Panc1 (cell line): Measurements from ENCODE around the gene LINC01488.

Experiments
- POLR2AphosphoS5 ChIP-seq: IDR thresholded peaks from 2 replicates; pipeline ENCODE4 v1.6.1; 2012; ENCODE audit warnings: mild to moderate bottlenecking, low read depth, low read length, moderate library complexity
- SIN3A ChIP-seq: IDR thresholded peaks from 2 replicates; pipeline ENCODE4 v1.6.1; 2012; ENCODE audit warnings: low read depth, mild to moderate bottlenecking, low read length, moderate library complexity, borderline replicate concordance; ENCODE audit not compliant: insufficient read depth
- TF ChIP-seq, protein P1 (sequence below): fragments of 450-650 bp; IDR thresholded peaks from 2 replicates; pipeline ENCODE4 v1.5.1; 2017; ENCODE audit warnings: mild to moderate bottlenecking
- TF ChIP-seq, protein P2 (sequence below), 2 experiments: IDR thresholded peaks; 2 replicates each; pipeline ENCODE4 v1.6.1; 2011 to 2012; ENCODE audit warnings: low read depth in 2 of 2, control low read depth in 1 of 2, low read length in 1 of 2, mild to moderate bottlenecking in 1 of 2, moderate library complexity in 1 of 2; ENCODE audit not compliant: insufficient read depth in 1 of 2

DNA sequence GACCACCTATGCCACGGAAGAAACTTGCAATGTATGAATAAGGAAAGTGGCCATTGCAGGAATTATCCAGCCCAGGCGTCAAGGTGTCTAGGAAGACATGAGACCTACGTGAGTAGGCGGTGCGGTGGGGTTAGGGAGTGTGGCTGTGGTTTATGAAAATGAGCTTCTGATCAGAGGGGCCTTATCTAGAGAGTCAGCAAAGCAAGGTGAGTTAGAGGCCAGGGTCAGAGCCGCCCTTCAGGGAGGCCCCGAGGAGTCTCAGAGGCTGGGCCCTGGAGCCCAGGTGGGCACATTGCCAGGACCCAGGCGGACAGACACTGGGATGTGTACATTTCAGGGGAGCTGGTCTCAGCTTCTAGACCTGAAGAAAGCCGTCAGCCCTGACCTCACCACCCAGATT is 13.8 kb upstream of the LINC01488 start:
- TF ChIP-seq POLR2AphosphoS5 (no peak), SIN3A (no peak)
- TF ChIP-seq, protein P1, sequence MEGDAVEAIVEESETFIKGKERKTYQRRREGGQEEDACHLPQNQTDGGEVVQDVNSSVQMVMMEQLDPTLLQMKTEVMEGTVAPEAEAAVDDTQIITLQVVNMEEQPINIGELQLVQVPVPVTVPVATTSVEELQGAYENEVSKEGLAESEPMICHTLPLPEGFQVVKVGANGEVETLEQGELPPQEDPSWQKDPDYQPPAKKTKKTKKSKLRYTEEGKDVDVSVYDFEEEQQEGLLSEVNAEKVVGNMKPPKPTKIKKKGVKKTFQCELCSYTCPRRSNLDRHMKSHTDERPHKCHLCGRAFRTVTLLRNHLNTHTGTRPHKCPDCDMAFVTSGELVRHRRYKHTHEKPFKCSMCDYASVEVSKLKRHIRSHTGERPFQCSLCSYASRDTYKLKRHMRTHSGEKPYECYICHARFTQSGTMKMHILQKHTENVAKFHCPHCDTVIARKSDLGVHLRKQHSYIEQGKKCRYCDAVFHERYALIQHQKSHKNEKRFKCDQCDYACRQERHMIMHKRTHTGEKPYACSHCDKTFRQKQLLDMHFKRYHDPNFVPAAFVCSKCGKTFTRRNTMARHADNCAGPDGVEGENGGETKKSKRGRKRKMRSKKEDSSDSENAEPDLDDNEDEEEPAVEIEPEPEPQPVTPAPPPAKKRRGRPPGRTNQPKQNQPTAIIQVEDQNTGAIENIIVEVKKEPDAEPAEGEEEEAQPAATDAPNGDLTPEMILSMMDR: no peak
- TF ChIP-seq, protein P2, sequence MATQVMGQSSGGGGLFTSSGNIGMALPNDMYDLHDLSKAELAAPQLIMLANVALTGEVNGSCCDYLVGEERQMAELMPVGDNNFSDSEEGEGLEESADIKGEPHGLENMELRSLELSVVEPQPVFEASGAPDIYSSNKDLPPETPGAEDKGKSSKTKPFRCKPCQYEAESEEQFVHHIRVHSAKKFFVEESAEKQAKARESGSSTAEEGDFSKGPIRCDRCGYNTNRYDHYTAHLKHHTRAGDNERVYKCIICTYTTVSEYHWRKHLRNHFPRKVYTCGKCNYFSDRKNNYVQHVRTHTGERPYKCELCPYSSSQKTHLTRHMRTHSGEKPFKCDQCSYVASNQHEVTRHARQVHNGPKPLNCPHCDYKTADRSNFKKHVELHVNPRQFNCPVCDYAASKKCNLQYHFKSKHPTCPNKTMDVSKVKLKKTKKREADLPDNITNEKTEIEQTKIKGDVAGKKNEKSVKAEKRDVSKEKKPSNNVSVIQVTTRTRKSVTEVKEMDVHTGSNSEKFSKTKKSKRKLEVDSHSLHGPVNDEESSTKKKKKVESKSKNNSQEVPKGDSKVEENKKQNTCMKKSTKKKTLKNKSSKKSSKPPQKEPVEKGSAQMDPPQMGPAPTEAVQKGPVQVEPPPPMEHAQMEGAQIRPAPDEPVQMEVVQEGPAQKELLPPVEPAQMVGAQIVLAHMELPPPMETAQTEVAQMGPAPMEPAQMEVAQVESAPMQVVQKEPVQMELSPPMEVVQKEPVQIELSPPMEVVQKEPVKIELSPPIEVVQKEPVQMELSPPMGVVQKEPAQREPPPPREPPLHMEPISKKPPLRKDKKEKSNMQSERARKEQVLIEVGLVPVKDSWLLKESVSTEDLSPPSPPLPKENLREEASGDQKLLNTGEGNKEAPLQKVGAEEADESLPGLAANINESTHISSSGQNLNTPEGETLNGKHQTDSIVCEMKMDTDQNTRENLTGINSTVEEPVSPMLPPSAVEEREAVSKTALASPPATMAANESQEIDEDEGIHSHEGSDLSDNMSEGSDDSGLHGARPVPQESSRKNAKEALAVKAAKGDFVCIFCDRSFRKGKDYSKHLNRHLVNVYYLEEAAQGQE (IDR thresholded peaks at IDR 0.05; ENCODE audit: insufficient read depth in 1 of 2, low read depth in 2 of 2, low read length in 1 of 2): no peak
